HG03103 (cell line): ENCODE measurements around the gene CHRNB4.
"Not testable (repeated sequence)": the region's sequence is repeated elsewhere in the genome, so short reads cannot be mapped to it uniquely, and the experiment has no call there.

Experiments used
- ATAC-seq: cut with Tn5 transposase; IDR thresholded peaks from one replicate; pipeline ENCODE4 v1.9.1; 2021; ENCODE audit warnings: low read depth; ENCODE audit not compliant: unreplicated experiment

CHRNB4 gene

DNA sequence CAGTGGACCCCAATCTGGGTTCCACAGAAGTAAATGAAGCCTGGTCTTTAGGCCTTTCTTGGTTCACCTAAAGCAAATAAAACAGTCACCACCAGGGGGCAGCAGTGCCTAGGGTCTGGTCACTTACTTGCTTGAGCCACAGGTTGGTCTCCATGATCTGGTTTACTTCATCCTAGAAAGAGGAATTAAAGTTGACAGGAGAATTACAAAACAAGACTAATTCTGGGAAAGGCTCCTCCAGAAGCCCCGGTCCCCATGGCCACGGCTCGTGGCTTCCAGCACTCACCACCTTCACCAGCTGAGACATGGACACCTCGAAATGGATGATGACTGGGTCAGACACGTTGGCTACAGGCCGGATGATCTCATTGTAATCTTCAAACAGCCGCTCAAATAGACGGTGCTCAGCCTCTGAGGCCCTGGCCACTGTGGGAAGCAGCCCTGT is 22.5 kb downstream of the CHRNB4 start:
- ATAC-seq: no peak

DNA sequence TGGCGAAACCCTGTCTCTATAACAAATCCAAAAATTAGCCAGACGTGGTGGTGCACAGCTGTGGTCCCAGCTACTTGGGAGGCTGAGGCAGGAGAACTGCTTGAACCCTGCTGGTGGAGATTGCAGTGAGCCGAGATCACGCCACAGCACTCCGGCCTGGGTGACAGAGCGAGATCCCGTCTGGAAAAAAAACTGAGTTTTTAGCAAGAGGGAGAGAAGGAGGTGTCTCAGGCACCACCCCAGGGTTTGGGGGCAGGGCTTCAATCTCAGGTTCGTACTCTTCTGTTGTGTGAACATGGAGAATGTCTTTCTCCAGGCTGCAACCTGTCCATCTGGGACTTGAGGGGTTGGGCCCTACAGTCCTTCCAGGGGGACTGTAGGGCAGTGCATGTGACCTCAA is 22.9 kb downstream of the CHRNB4 start:
- ATAC-seq: no peak

DNA sequence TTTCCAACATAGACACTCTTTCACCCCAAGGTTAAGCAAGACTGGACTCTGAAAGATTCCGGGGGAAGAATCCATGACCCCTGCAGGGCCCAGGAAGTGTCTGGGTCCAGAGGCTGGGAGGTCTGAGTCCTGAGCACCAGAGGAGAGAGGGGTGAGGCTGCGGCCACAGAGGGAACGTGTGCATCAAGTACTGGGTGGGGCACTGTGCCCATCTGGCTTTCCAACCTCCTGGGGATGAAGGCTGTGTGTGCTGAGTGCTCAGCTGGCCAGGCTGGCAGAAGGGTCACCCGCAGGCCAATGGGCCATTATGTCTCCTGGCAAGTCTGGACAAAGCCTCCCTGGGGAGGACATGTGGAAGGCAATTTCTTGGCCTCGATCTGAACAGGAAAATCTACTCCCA is 23.5 kb downstream of the CHRNB4 start:
- ATAC-seq: no peak

DNA sequence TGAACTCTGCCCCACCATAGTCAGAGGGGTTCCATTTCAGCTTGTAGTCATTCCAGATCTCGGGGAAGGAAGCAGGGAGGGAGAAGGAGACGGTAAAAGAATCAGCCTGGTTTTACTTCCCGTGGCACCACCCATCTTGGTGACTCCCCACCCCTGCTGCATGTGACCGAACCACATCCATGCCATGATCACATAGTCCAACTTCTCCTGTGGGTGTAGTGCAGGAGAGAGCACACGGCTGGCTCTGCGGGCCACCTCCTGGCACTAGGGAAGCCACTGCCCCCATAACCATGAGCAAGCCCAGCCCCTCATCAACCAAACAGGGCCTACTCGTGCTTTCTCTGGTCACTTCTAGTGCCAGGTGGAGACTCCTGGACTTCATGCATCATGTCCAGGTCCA is 23.9 kb downstream of the CHRNB4 start:
- ATAC-seq: no peak

DNA sequence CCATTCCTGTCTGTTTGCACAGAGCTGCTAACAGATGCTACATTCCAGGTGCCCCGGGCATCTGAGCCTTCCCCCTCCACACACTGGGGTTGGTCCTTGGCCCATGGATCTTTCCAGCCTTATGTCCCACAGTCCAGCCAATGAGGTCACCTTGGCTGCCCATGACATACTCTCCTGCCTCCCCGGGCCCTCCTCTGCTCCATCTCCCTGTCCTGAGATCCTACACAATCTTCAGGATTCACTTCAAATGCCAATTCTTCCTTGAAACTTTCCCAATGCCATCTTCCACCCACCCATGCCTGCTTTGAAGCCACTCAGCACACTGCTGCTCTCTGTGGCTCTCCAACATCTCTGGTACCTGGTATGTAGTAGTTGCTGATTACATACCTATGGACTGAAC is 24.5 kb downstream of the CHRNB4 start:
- no peak for ATAC-seq

DNA sequence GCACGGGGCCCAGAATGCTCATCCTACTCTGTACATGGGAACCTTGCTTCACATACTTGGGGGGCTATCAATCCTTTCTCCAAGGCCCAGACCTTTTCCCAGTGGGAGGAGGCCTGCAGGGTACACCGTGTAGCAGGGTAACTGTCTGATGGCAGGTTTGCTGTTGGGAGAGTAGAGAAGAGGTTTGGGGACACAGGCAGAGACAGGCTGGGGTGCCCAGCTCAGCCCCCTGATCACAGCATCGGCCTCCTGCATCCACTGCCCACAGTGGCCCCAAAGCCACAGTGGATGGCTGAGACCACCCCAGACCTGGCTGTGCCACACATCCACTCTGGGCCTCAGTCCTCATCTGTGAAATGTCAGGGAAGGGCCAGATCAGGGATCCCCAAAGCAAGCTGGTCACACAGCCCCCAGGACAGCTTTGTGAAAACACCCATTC is 25.8 kb downstream of the CHRNB4 start:
- ATAC-seq: no peak

DNA sequence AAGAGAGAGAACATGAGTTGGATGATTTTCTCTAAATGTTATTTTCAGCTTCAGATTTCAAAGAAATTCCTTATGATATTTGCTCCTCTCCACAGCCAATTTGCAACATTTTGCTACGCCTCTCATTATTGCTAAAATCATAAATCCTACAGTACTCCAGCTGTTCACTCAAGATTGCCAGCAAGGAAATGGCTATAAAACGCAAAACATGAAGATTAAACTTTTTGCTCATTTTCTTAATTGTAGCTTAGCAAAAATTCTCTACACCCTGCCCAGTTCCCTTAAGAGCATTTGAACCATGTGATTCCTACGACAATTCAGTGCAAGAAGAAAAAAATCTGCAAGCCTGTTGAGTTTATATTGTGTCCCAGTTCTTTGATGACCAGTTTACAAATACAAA is 27.0 kb downstream of the CHRNB4 start:
- no peak for ATAC-seq

DNA sequence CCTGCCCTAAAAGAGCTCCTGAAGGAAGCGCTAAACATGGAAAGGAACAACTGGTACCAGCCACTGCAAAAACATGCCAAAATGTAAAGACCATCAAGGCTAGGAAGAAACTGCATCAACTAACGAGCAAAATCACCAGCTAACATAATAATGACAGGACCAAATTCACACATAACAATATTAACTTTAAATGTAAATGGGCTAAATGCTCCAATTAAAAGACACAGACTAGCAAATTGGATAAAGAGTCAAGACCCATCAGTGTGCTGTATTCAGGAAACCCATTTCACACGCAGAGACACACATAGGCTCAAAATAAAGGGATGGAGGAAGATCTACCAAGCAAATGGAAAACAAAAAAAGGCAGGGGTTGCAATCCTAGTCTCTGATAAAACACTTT is 31.5 kb downstream of the CHRNB4 start:
- not testable (repeated sequence) for ATAC-seq

DNA sequence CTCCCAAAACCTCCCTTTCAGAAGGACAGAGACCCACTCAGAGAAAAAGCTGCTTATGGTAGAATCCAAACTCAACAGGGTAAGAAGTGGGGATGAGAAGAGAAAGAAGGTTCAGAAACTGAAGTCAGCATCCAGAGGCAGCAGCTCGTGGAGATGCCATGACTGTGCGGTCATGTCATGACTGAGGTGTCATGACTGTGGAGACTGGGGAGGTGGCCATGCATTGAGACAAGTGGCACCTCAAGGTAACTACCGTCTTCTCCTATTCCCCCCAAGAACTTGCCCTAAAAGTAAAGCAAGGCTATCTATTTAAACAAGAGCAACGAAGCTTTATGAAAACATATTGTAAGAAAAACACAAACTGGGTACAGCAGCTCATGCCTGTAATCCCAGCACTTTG is 35.3 kb downstream of the CHRNB4 start:
- no peak for ATAC-seq

DNA sequence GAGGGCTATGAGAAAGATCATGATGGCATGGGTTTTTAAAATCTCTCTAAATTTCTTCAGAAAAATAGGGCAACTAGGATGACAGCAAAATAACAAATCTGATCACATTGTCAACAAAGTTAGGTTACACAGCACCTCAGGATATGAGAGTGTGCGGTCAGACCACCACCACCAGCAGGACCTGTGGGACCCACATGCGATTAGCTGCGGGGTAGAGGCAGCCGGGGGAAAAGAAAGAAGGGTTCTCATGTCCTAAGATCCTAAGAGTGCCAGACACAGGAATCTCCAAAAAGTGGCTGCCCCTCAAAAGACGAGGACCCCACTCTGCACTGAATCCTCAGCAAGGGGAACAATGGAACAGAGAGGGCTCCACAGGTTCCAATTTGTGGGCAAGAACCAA is 35.8 kb downstream of the CHRNB4 start:
- ATAC-seq: no peak

DNA sequence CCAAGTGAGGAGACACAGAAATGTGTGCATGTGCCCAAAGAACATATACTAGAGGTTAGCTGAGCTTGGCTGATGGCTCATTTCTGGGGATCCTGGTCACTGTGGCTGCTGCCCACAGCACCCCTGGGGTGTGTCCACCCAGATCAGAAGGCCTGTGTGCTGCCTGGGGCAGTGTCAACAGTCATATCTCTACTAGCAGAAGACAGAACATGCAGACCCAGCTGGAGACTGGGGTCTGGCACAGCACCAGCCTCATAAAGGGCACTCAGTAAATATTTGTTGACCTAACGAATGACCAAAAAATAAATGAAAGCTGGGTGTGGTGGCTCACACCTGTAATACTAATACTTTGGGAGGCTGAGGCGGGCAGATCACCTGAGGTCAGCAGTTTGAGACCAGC is 36.6 kb downstream of the CHRNB4 start:
- ATAC-seq: no peak

DNA sequence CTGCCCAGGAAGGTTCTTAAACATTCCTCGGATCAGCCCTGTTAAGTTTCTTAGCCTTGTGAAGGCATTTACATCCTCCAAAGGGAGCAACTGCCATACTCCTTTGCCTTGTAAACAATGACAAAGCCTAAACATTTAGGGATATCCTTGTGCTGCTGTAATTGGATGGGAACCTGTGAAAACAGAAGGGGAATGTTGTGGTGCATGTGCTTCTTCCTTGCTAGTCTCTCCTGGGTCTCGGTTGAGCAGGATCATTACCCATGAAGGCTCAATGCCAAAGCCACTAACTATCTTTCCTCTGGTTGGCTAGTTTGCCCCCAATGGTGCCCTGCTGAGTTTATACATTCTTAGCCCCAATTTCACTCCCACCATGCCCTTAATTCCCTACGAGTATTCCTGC is 37.5 kb downstream of the CHRNB4 start:
- no peak for ATAC-seq

DNA sequence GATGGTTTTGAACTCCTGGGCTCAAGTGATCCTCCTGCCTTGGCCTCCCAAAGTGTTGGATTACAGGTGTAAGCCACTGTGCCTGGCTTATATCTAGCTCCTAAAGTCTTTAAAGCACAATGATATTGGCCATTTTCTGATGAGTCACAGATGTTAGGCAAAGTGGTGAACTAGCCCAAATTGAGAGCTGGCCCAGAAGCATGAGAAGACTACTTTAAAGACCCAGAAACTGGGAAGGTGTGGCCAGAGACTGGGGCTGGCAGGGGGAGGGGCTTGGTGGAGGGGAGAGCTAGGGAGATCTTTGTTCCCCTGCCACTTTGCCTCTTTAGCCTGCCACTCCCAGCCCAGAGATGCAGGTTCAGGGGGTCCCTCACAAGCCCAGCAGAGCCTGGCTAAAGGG is 41.8 kb downstream of the CHRNB4 start:
- no peak for ATAC-seq

DNA sequence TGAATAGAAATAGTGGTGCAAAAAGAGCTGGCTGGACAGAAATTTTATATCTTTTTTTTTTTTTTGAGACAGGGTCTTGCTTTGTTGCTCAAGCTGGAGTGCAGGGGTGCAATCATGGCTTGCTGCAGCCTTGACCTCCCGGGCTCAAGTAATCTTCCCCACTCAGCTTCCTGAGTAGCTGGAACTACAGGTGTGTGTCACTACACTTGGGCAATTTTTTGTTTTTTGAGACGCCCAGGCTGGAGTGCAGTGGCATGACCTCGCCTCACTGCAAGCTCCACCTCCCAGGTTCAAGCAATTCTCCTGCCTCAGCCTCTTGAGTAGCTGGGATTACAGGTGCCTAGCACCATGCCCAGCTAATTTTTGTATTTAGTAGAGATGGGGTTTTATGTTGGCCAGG is 42.7 kb downstream of the CHRNB4 start:
- ATAC-seq: no peak

DNA sequence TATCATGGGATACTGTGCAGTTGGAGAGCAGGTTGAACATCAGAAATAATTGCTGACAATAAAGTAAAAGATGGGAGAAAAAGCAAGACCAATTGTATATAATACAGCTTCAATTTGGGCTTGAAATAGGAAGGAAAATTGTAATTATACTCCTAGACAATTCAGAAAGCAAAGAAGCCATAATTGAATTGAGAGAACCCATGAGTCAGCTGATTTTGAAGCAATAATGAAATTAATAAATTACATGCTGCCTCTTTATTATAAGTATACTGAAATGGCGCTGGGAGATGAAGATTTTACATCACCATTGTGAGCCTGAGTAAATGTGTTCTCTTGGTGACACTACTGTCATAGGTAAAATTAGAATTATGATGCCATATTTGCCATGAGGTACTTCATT is 43.4 kb downstream of the CHRNB4 start:
- no peak for ATAC-seq

DNA sequence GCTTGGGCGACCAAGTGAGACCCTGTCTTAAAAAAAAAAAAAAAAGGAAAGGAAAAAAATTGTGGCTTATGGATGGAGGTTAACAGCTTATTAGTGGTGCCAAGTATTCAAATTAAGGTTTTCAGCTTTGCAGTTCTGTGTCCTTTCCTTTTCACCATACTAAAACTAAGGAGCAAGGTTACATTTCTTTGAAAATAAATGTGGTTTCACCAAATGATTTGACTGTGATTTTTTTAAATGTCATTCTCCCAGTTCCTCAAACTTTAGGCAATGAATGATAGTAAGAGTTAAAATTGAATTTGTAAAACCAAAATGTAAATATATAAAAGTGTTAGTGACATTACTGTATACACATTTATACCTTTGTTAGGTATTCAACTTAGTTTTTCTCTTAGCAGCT is 66.1 kb downstream of the CHRNB4 start:
- no peak for ATAC-seq
